GM18858 (cell line): Measurements from ENCODE around the gene ARFGEF2.
"Not testable (repeated sequence)": the region's sequence is repeated elsewhere in the genome, so short reads cannot be mapped to it uniquely, and the experiment has no call there.

Source experiments
- ATAC-seq: cut with Tn5 transposase; IDR thresholded peaks from one replicate; pipeline ENCODE4 v1.9.1; 2021; ENCODE audit not compliant: unreplicated experiment

The ARFGEF2 gene

DNA sequence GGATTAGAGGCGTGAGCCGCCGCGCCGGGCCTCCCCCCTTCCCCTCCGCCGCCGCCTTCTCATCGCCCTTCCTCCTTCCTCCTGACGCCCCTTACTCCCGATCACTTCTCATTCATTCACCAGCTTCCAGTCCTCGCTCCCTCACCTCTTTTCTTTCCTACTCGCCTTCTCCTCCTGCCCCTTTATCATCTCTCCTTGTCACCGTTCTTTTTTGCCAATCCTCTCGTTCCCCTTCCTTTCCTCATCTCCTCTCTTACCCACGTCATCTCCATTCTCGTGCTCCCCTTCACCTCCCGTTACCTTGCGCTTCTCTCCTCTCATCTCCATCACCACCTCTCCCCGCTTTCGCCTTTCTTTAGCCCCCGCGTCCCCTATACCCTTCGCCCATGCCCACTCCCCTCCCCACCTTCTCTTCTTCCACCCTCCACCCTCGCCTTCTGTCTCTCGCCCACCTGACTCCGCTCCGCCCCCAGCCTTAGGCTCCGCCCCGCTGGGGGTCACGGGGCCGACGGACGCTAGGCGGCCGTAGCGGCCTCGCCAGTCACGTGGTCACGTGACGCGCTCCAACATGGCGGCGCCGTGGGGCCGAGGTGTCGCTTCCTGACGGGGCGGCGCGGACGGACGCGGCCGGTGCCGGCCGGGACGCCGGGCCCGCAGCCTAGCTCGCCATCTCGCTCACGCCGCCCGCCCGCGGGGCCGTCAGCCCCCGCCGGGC, at the start of gene ARFGEF2:
TSS of gene ARFGEF2 (plus strand) at position 544 of the 715 bp plus-strand sequence. CDS start 179 bp downstream, outside the sequence.
- ATAC-seq, result peak; percentile 47

DNA sequence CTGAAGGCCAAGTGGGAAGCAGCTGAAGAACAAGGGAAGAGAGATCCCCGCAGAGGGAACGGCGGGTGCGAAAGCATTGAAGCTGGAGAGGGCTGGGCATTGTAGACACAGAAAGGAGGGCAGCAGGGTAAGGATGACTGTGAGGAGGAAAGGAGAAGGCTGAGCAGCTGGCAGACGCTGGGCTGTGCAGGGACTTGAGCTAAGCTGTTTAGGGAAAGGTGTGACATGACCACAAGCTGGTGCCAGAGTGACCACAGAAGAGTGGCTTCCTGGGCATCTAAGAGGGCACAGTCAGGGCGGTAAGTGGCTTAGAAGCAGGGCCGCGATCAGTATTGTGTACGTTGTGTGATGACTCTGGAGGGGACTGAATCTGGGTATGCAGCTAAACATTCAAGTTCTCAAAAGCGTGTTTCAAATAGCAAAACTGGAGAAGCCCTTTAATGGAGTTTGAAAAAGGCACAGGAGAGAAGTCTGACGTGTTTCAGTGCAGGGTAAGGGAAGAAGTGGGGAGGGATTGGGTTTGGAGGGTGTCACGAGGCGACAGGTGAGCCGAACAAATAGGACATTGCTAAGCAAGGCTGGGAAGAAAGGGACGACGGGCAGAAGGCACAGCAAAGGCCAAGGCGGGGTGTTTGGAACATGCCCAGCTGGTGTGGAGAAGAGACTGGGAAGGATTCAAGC, 46.1 kb upstream of the ARFGEF2 start:
- no peak for ATAC-seq

DNA sequence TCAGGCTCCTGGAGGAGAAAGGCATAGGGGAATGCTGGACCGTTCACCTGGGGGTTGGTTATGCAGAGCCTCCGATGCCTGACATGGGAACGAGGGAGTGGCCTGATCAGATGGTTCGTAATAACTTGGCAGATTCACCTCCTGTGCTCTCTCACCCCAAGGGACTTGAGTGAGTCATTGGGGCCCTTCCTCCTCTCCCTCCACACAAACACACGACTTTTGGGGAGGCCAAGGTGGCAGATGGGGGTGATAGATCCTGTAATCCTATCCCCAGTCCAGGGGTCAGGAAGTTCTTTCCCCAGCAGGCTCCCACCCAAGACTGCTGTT, 45.6 kb upstream of the ARFGEF2 start:
- no peak for ATAC-seq

DNA sequence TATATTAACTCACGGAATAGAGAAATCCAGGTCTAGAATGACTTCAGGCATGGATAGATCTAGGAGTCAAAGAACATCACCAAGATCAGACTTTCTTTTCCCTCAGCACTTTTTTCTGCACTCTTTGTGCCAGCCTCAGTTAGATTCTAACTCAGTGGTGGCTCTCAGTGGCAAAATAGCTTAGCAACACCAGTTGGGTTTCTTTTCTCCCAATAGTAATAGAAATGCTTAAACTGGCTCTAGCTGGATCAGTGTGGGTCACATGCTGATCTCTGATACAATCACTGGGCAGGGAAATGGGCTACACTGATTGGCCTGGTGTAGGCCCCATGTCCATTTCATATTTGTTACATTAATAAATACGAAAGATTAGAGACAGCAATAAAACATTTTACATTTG, 44.2 kb upstream of the ARFGEF2 start:
- no peak for ATAC-seq

DNA sequence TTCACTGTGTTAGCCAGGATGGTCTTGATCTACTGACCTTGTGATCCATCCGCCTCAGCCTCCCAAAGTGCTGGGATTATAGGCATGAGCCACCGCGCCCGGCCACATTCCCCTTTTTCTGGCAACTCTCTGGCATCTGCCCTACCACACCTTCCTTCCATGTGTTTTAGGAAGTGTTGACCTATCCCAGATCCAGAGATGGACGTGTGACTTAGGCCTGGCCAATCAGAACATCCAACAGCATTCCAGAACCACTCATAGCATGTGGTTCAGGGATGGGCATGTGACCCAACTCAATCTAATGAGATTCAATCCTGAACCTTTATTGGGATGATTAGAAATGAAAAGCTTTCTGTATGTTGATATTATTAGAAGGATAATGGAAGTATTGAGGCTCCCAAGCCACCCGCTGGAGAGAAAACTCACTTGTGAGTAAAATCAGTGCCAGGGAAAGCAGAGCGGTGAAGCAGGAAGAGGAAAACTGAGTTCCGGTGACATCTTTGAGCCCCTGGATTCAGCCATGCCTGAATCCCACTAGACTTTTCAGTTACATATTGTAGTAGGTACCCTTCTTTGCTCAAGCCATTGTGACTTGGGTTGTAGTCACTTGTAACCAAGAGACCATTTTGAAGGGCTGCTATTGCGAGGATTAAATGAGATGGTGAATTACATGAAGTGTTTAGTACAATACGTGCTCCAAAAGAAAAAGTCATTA, 42.8 kb upstream of the ARFGEF2 start:
- ATAC-seq, result no peak

DNA sequence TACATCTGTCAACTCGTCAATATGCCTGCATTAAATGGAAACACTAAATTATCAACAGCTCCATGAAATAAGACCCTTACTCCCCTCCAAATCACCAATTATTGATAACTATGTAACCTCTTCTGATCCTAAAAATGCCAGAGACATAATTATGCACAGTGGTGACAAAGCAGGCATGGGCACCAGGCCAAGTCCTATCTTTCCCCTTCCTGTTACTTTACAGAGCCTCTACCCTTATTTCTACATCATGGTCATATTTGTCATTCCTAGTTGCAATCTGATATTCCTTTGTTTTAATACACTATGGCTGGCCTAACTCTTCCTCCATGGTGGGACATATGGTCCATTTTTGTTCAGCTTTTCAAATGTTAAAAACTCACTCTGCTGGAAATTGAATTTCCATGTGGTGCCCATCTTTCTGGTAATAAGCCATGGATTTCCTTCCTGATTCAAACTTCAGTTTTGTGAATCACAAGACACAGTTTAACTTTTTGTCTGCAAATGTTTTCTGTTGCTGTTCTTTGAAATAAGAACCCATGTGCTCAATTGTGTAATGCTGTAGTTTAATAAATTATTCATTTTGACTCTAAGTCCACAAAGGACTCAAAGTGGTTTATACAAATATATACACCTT, 41.8 kb upstream of the ARFGEF2 start:
- ATAC-seq, result no peak

DNA sequence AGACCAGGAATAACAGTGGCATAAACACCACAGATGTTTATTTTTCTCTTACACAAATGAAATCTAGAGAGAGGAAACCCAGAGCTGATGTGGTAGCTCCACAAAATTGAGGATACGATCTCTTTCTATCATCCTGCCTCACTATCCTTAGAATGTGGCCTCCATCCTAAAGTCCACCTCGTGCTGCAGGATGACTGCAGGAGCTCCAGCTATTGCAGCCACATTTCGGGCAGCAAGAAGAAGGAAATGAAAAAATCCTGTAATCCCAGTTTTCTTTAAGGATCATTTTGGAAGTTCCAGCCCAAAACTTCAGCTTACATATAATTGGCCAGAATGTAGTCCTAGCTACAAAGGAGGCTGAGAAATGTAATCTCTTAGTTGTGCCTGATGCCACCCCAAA, 41.2 kb upstream of the ARFGEF2 start:
- no peak for ATAC-seq

DNA sequence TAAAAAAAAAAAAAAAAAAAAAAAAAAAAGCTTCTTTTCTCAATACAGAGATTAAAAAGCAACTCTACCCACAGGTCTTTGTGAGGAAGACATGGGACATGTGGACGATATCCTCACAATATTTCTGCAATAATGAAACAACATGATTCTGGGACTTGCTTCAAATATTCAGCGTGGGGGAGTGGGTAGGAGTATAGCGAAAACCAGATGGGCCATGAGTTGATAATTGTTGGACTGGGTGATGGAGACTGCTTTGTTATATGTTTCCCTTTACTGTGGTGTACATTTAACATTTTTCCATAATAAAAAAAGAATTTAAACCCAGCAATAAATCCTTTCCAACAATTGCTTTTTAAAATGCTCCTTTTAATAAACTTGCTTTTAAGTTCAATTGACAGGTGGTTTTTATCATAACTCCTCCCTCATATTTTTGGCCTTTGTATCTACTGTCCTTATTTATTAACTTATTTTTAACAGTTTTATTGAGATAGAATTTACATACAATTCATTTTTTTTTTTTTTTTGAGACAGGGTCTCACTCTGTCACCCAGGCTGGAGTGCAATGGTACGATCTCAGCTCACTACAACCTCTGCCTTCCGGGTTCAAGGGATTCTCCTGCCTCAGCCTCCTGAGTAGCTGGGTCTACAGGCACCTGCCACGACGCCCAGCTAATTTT, 40.4 kb upstream of the ARFGEF2 start:
- ATAC-seq, result no peak

DNA sequence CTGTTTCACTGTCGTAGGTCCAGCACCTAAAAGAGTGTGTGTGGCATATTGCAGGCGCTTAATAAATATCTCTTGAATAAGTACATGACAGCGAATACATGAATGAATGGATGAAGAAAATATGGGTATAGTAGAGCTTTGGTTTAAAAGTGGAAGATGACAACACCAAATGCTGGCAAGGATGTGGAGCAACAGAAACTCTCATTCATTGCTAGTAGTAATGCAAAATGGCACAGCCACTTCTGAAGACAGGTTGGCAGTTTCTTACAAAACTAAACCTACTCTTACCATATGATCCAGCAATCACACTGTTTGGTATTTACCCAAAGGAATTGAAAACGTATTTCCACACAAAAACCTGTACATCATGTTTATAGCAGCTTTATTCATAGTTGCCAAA, 36.3 kb upstream of the ARFGEF2 start:
- ATAC-seq, result no peak

DNA sequence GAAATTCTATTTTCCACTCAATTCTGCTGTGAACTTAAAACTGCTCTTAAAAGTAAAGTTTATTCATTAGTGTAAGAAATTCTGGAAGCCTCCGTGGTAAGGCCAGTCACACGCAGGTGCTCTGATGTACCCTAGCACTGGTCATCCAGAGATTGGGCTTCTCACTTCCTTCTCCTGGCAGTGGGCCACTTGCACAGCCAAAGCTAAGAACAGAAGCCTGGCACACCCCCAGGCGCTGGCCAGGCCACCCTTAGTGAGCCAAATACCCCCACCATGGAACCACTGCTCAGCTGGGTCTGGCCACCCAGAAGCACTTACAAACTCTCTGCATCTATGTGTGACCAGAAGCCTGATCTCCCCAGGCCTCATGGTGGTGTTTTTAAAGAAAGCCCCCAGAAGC, 35.3 kb upstream of the ARFGEF2 start:
- no peak for ATAC-seq

DNA sequence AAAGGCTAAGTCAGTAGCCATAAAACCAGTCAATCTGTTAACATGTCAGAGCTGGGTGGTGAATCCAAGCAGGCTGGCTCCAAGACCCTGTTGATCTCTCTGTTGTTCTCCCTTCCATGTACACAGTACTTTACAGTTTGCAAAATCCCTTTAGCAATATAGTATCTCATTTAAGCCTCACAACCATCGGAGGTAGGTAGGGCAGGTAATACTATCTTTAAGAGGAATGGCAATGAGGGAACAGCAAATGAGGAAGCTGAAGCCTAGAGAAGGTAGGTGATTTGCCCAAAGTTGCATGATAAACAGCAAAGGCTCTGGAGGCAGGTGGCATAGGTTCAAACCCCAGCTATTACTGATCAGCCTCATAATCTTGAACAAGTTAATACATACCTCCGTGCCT, 34.7 kb upstream of the ARFGEF2 start:
- ATAC-seq, result no peak

DNA sequence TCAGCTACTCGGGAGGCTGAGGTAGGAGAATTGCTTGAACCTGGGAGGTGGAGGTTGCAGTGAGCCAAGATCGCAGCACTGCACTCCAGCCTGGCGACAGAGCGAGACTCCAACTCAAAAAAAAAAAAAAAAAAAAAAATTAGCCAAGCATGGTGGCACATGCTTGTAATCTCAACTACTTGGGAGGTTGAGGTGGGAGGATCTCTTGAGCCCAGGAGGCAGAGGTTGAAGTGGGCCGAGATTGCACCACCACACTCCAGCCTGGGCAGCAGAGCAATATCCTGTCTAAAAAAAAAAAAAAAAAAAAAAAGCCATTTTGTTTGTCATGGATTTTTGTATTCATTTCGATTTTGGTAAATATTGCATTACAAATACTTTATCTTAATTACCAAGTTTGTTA, 33.0 kb upstream of the ARFGEF2 start:
- not testable (repeated sequence) for ATAC-seq

DNA sequence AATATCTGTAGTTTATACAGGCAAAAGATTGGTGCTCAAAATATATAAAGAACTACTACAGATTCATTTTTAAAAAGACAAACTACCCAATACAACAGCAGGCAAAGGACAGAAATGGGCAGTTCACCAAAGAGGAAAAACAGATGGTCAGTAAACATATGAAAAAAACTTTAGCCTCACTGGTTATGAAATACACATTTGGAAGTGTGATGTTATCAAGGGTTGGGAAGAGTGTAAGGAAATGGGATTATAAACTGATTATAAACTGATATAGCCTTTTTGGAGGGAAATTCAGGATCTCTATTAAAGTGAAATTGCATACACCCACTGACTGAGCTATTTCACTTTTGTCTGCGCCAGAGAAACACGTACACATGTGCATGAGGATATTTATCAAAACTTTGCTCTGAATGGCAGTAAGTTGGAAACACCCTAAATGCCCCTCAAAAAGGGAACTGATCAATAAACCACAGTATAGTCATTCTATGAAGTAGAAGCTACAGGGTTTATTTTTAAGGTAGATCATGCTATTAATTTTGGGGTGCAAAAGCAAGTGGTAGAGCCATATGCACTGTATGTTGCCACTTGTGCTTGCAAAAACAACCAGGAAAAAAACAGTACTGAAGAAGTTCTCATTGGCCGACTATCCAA, 32.2 kb upstream of the ARFGEF2 start:
- ATAC-seq, result no peak

DNA sequence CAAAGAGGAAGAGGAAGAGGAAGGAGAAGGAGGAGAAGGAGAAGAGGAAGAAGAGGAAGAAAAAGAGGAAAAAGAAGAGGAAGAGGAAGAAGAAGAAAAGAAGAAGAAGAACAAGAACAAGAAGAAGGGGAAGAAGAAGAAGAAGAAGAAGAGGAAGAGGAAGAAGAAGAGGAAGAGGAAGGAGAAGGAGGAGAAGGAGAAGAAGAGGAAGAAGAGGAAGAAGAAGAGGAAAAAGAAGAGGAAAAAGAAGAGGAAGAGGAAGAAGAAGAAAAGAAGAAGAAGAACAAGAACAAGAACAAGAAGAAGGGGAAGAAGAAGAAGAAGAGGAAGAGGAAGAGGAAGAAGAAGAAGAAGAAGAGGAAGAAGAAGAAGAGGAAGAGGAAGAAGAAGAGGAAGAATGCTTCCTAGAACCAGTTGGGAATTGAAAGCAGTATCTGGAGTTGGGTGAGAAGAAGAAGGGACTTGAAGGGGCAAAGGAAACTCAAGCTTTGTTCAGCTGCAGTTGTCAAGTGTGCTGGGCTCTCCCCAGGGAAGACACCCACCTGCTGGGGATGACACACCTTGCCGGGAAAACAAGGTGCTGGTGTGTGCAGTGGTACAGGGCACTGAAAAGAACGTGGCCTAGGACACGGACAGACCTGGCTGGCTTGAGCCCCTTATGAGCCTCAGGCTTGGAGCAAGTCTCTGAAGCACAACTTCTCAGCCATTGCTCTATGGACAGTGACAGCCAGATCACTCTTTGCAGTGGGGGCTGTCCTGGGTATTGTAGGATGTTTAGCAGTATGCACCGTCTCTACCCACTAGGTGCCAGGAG, 30.1 kb upstream of the ARFGEF2 start:
- ATAC-seq, result no peak

DNA sequence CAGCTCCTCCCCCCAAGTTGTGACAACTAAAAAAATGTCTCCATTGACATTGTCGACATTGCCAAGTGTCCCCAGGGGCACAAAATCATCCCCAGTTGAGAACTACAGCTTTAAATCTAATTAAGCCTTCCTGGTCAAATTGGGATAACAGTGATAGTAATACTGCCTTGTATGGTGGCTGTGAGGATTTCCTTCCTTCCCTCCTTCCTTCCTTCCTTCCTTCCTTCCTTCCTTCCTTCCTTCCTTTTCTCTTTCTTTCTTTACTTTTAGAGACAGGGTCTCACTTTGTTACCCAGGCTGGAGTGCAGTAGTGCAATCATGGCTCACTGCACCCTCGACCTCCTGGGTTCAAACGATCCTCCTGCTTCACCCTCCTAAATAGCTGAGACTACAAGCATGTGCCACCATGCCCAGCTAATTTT, 29.5 kb upstream of the ARFGEF2 start:
- no peak for ATAC-seq

DNA sequence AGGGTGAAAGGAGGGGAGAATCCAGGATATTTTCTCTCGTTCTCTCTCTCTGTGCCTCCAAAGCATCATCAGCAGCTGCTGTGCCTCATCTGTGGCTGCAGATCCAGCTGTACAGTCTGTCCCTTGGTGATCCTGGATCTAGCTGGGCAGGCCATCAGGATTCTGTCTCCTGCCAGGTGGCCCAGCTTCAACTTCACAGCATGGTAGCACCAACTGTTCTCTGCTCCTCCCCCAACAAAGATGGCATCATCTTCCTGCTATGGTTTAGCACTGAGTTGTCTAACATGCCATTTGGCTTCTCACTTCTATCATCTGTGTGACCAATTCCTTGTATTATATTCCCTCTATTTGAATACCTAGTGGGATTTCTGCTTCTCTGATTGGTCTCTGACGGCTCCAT, 28.6 kb upstream of the ARFGEF2 start:
- no peak for ATAC-seq

DNA sequence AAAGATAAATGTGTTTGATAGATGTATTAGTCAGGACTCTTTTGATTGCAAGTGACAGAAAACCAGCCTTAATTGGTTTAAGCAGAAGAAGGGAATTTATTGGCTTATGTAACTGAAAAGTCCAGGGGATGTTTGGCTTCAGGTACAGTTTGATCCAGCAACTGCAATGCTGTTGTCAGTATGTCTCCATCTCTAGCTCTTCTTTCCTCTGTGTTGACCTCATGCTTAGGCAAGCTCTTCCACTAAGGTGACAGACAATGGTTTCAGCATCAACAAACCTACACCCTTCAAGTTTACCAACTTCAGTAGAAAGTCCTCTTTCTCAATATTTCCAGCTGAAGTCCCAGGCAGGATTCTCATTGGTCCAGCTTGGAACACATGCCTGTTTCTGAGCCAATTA, 28.1 kb upstream of the ARFGEF2 start:
- ATAC-seq, result no peak

DNA sequence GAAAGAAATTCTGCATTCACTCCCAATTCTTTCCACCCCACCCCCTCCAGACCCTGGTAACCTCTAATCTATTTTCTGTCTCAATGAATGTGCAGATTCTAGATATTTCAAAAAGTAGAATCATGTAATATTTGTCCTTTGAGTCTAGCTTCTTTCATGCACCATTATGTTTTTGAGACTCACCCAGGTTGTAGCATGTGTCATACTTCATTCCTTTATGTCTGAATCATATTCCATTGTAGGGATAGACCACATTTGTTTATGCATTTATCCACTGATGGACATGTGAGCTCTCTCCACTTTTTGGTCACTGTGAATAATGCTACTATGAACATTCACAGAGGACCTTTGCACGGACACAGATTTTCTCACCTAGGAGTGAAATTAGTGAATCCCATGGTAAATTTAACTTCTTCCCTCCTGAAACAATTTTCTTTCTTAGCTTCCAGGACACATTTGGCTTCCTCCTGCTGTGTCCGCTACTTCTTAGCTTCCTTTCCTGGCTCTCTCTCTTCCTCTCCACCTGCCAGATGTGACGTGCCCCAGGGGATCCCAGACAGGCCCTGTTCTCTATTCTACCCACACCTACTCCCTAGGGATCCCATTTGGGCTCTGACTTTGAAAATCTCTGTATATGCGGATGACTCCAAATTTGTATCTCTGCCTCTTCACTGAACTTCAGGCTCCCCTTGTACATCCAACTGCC, 24.1 kb upstream of the ARFGEF2 start:
- ATAC-seq, result no peak

DNA sequence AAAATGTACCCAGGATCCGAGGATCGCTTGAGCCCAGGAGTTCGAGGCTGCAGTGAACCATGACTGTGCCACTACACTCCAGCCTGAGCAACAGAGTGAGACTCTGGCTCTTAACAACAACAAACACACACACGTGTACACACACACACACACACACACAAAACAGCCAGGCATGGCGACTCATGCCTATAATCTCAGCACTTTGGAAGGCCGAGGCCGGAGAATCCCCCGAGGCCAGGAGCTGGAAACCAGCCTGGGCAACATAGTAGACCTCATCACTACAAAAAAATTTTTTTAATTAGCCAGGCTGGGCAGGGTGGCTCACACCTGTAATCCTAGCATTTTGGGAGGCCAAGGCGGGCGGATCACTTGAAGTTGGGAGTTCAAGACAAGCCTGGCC, 23.3 kb upstream of the ARFGEF2 start:
- no peak for ATAC-seq
